GM12801 (cell line): ENCODE results near the gene SOAT2.

Source experiments
- CTCF ChIP-seq: IDR thresholded peaks from one replicate; pipeline ENCODE4 v1.5.1; 2011; ENCODE audit warnings: control low read depth; ENCODE audit not compliant: insufficient read length; ENCODE audit errors: extremely low read depth

SOAT2 gene

GRCh38 chr12:53113136-53113705 is 9.9 kb downstream of the SOAT2 start:
- no peak for TF ChIP-seq CTCF

GRCh38 chr12:53113951-53114350 is 10.7 kb downstream of the SOAT2 start:
- no peak for TF ChIP-seq CTCF

- no peak for TF ChIP-seq CTCF
These were observed 12.0 kb downstream of the SOAT2 start for GRCh38 chr12:53115112-53115890.

DNA sequence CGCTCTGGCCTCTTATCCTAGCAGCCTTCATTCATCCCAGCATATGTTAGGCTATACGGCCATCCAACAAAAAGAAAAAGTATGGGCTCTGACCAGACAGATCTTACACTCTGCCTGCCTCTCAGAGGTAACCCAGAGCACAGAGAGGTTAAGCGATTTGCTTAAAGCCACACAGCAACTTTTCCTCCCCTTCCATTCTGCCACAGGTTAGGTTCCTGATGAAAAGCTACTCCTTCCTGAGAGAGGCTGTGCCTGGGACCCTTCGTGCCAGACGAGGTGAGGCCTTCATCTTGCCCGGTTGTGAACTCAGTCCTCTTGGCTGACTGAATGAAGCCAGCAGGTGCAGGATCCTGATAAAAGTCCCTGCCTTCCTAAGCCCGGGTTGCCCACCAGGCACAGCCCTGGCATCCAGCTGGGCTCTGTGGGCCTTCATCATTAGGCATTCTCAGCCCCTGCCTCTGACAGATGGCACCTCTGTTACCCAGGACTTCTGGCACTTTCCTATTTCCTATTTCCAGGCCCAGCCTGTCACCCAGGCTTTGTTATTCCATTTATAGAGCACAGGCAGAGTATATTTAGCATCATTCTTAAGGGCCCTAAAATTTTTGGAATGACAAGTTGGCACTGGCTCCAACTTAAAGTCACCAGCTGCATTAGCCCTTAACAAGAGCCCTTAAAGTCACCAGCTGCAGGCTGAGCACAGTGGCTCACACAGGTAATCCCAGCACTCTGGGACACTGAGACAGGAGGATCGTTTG is 12.8 kb downstream of the SOAT2 start:
- TF ChIP-seq CTCF = no peak

DNA sequence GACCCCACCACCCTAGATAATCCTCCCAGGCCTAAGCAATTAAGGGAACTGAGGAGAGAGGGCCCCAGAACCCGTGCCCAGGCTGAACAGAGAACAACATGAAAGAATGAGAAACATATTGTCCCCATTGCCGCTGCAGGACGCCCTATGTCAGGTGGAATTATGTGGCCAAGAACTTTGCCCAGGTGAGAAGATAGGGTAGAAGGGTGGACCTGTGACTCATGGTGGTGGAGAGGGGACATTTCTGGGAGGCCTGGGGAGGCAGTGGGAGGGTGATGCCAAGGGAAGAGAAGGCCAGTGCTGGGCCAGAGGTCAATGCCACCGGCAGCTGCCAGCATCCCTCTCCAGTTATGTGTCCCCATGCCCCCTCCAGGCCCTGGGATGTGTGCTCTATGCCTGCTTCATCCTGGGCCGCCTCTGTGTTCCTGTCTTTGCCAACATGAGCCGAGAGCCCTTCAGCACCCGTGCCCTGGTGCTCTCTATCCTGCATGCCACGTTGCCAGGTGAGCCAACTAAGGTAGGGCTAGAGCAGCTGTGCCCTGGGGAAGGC is 15.5 kb downstream of the SOAT2 start:
- TF ChIP-seq CTCF = no peak

DNA sequence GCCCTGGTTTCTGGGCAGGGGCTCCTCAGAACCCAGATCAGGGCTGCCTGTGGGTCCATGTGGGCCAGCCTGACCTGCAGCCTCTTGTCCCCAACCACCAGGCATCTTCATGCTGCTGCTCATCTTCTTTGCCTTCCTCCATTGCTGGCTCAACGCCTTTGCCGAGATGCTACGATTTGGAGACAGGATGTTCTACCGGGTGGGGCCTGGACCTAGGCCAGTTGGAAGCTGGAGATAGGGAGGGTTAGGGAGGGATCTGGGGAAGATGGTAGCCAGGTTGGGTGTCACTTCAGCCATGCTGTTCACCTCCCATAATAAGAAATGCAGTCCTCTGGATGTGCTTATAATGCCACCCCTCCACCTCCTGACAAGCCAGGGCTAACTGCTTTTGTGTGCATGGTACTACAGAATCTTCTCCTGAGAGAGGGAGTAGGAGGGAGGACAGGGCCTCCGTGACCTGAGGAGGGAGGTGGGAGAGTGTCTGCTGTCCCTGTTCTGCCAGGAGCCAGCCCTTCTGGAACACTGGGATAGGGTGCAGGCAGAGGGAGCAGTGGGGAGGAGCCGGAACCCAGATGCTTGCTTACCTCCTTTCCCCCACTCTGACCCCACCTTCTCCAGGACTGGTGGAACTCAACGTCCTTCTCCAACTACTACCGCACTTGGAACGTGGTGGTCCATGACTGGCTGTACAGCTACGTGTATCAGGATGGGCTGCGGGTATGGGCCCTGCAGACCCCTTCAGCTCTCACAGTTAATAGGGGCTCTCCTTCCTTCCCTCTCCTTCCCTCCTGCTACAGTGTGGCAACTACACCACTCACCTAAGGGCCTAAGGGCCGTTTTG is 17.6 kb downstream of the SOAT2 start:
- no peak for TF ChIP-seq CTCF
